Peyer's patch (tissue), 4 donors: Measurements from ENCODE around the gene ECM1. TPM values are rescaled to one million over a fixed set of nuclear protein-coding genes. Genes with fewer than 3 reads are reported as not detected.
A peak's percentile ranks its signal among the peaks of the same experiment; 100 is the strongest.

Source experiments
- DNase-seq, 3 donors: peaks; one replicate each; pipeline ENCODE4 v3.0.0-alpha.2; 2017 to 2019
- H3K27ac ChIP-seq, 4 donors: fragments of 200-600 bp; sonication (generic); one replicate each; pipeline ENCODE4 v1.5.1; 2016 to 2019
- H3K27me3 ChIP-seq, 2 donors: fragments of 200-600 bp; sonication (generic); one replicate each; pipeline ENCODE4 v1.5.1; 2019
- H3K36me3 ChIP-seq, 3 donors: fragments of 200-600 bp; sonication (generic); one replicate each; pipeline ENCODE4 v1.5.1; 2016 to 2019
- H3K4me1 ChIP-seq, 4 donors: fragments of 200-600 bp; sonication (generic); one replicate each; pipeline ENCODE4 v1.5.1; 2016 to 2019
- H3K4me3 ChIP-seq, 4 donors: fragments of 200-600 bp; sonication (generic); 1 replicate in 3 of 4; 2 replicates in 1 of 4; pipeline ENCODE4 v1.5.1; 2016 to 2019; ENCODE audit warnings: mild to moderate bottlenecking in 1 of 4
- H3K9me3 ChIP-seq, 4 donors: fragments of 200-600 bp; sonication (generic); one replicate each; pipeline ENCODE4 v1.5.1; 2016 to 2019; ENCODE audit warnings: mild to moderate bottlenecking in 1 of 4
- CTCF ChIP-seq, 6 experiments: fragments of 450-650 bp in 4 of 6; fragments of 200-600 bp in 2 of 6; sonication (generic) in 1 of 6; IDR thresholded peaks; one replicate each; pipeline ENCODE4 v1.5.1; 2017 to 2019; ENCODE audit warnings: antibody characterized with exemption in 6 of 6, mild to moderate bottlenecking in 3 of 6, moderate library complexity in 1 of 6
- POLR2A ChIP-seq, 2 donors: fragments of 450-650 bp; IDR thresholded peaks; one replicate each; pipeline ENCODE4 v1.5.1; 2017; ENCODE audit warnings: antibody characterized with exemption in 2 of 2, mild to moderate bottlenecking in 2 of 2, moderate library complexity in 2 of 2
- total RNA-seq, 4 donors: library from RNA; depleted of rRNA; stranded (reverse); fragments of >200 nt; gene quantifications; one replicate each; pipeline ENCODE4 v1.1.0, GENCODE V29; 2016

Gene ECM1
- total RNA-seq, 4 donors from 2014 or later = 1.4 to 11.6 (median 9.6) TPM

- peak in 1 of 3 donors; percentile 27 for DNase-seq
- Histone ChIP-seq H3K27me3 (no peaks in the 10 kb centered on the region), H3K9me3 (no peaks in the 10 kb centered on the region), H3K27ac (no peak overlapping the region), H3K36me3 (peaks cover 0 to 56% (median 0%) of the 10 kb centered on the region in 3 donors), H3K4me1 (no peaks in the 10 kb centered on the region), H3K4me3 (no peak overlapping the region)
- TF ChIP-seq CTCF (IDR thresholded peaks at IDR 0.05) (no peak), POLR2A (IDR thresholded peaks at IDR 0.05) (no peak)
Measured at GRCh38 chr1:150498342-150498741, 9.6 kb upstream of the ECM1 start.

- Histone ChIP-seq H3K27ac (no peak overlapping the region), H3K36me3 (peaks cover 0 to 43% (median 0%) of the 10 kb centered on the region in 3 donors), H3K4me3 (no peak overlapping the region), H3K4me1 (peaks cover 0 to 4% (median 0%) of the 10 kb centered on the region in 4 donors), H3K27me3 (no peaks in the 10 kb centered on the region), H3K9me3 (no peaks in the 10 kb centered on the region)
- TF ChIP-seq CTCF (IDR thresholded peaks at IDR 0.05) (no peak), POLR2A (IDR thresholded peaks at IDR 0.05) (no peak)
- no peak for DNase-seq
Measured at GRCh38 chr1:150505431-150505830, 2.5 kb upstream of the ECM1 start.

GRCh38 chr1:150508982-150509381 is 1.1 kb downstream of the ECM1 start:
- Histone ChIP-seq H3K27ac (no peak overlapping the region), H3K4me1 (peaks cover 0 to 4% (median 0%) of the 10 kb centered on the region in 4 donors), H3K36me3 (peaks cover 0 to 32% (median 0%) of the 10 kb centered on the region in 3 donors), H3K27me3 (no peaks in the 10 kb centered on the region), H3K4me3 (no peak overlapping the region), H3K9me3 (no peaks in the 10 kb centered on the region)
- TF ChIP-seq POLR2A (IDR thresholded peaks at IDR 0.05) (no peak), CTCF (IDR thresholded peaks at IDR 0.05) (no peak)
- no peak for DNase-seq

- no peak for TF ChIP-seq CTCF (IDR thresholded peaks at IDR 0.05)
- no peak for TF ChIP-seq POLR2A (IDR thresholded peaks at IDR 0.05)
- no peak for DNase-seq
- H3K4me1 ChIP-seq = peaks cover 0 to 11% (median 4%) of the 10 kb centered on the region in 4 donors
- H3K36me3 ChIP-seq = peaks cover 0 to 8% (median 0%) of the 10 kb centered on the region in 3 donors
- H3K4me3 ChIP-seq = no peak overlapping the region
- no peak overlapping the region for H3K27ac ChIP-seq
- H3K27me3 ChIP-seq = no peaks in the 10 kb centered on the region
- no peaks in the 10 kb centered on the region for H3K9me3 ChIP-seq
Measured at GRCh38 chr1:150511551-150511950, 3.6 kb downstream of the ECM1 start.

- H3K27me3 ChIP-seq = no peaks in the 10 kb centered on the region
- peaks cover 0 to 11% (median 4%) of the 10 kb centered on the region in 4 donors for H3K4me1 ChIP-seq
- no peak overlapping the region for H3K27ac ChIP-seq
- peaks cover 0 to 5% (median 0%) of the 10 kb centered on the region in 3 donors for H3K36me3 ChIP-seq
- DNase-seq = no peak
- no peaks in the 10 kb centered on the region for H3K9me3 ChIP-seq
- H3K4me3 ChIP-seq = no peak overlapping the region
- TF ChIP-seq CTCF (IDR thresholded peaks at IDR 0.05) (no peak), POLR2A (IDR thresholded peaks at IDR 0.05) (no peak)
Measured at GRCh38 chr1:150511985-150512660, 4.2 kb downstream of the ECM1 start.
